HG03139 (cell line): Measurements from ENCODE around the gene SLC47A2.

Experiments used
- ATAC-seq: cut with Tn5 transposase; IDR thresholded peaks from one replicate; pipeline ENCODE4 v1.9.1; 2021; ENCODE audit not compliant: unreplicated experiment

Gene SLC47A2

DNA sequence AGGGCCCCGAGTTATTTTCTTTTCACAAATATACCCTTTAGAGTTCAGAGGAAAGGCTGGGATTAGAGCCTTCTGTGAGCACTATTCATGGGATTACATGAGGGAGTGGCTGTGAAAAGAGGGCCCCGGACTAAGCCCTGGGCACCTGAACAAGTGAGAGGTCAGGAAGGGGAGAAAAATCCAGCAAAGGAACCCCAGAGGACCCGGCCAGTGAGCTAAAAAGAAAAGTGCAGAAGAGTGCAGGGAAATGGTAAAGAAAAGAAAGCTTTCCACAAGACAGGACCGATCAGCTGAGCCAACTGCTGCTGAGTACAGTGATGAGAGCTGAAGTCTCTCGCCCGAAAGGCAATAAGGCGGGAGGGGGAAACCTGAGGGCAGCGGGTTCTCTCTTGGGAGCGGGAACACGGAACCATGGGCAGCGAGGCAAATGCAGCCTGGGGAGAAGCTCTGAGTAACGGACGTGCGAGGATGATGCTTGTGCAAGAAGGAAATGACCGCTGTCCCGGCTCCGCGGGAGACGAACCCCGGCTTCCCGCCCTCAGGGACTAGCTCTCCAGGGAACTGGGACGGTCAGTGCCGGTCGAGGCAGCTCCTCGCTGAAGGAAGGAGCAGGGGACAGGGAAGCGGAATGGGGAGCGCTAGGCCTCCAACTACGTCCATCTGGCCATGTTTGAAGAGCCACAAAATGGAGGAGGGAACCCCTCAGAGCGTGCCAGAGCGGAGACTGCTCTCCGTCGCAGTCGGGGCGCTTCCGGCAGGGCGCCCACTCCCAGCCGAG, 68.5 kb downstream of the SLC47A2 start:
- ATAC-seq: peak; percentile 25

DNA sequence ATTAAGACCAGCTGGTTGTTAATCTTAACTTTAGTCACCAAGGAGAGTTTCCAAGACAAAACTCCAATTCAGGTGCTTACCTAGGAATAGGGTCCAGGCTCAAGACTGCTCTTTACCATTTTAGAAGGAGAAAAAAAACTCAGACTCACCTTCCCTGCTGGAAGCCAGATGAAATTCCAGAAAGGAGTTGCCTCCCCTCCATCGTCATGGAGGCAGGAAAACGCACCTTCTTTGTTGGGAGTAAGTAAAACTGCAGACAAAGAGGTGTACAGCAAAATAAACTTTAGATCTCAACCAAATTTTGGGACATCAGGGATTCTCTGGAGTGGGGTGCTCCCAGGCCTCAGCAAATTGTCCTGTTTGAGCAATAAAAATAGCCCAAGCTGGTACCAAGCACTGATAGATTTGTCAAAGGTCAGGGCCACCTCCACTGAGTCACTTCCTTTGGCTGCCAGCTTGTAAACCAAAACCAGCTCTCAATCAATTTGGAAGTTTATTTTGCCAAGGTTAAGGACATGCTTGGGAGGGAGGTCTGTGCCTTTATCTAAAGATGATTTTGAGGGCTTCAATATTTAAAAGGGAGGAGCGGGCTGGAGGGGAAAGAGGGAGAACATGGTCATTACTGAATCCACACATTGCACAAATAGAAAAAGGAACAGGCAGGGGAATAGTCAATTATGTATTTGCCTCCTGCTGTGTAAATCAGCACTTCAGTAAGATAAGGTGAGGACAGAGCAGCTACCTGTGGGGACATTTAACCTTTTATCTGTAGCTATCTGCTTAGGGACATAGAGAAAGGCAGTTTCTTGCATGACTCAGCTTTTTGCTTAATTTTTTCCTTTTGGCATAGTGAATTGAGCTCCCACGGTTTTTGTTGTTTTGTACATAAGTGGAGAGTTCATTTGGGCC, 69.3 kb downstream of the SLC47A2 start:
- ATAC-seq: no peak

DNA sequence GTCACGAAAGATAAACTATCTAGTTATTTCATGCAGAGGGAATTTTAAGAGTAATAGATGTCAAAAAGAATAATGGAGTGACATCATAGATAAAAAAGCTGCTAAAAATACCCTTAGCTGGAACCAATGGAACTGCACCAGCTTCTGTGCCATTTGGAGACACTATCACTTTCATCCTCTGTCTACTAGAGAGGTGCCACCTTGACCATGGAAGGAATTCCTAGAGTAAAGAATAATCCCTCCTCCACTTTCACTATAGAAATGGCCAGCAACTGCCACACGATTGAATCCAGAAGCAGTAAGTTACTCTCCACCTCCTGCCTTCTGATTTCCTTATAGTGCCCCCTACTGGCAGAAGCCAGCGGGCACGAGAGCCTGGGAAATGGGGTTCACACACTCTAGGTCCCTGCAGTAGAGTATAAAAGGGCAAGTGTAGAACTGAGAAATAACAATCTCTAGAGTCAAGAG, 70.6 kb downstream of the SLC47A2 start:
- no peak for ATAC-seq

DNA sequence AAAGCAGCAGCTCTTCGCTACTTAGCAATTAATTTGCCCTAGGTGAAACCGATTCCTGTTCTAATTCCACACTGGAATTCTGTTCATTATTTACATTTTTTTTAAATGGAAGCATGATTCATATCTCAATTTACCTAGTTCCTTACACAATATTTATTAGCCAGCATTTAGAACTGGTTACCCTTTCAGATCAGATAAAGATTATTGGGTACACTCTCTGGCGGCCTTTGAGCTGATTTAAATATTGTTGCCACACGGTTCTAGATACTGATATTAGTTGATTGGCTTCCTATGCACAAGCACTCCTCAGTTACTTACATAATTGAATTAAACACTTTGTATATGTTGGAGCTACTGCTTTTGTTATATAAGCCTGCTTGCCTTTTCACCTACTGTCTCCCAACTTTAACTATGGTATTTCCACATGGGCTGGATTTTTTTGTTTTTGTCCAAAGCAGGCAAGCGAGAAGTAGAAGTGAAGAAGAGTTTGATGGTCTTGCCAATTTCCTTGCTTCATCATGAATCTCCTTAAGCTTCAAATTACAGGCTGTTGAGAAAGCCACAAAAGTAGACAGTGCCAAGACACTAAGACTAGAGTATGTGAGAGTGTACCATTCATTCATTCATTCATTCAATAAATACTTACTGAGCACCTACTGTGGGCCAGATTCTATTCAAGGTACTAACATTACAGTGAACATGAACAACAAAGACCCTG, 71.7 kb downstream of the SLC47A2 start:
- no peak for ATAC-seq

DNA sequence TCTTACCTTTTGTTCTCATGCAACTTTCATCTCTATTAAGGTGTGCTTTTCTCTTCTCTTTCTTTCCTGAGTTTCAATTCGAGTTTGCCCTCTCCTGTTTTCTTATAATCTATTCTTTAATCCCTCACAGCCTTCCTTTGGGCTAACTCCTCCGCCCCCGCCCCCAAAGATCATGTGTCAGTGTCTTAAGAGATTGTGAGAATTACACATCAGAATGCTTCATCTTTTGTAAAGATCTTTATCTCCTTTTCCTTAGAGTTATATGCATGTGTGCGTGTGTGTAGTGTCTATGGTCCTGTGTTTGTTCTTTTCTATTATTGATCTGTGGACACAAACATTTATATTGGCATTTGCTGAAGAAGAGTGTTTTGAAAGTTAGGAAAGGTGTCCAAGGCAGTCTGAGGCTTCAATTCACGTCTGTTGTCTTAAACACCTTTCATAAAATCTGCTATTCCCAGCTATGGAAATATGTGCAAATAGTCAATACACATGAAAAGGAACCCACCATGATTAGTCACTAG, 74.0 kb downstream of the SLC47A2 start:
- ATAC-seq: no peak

DNA sequence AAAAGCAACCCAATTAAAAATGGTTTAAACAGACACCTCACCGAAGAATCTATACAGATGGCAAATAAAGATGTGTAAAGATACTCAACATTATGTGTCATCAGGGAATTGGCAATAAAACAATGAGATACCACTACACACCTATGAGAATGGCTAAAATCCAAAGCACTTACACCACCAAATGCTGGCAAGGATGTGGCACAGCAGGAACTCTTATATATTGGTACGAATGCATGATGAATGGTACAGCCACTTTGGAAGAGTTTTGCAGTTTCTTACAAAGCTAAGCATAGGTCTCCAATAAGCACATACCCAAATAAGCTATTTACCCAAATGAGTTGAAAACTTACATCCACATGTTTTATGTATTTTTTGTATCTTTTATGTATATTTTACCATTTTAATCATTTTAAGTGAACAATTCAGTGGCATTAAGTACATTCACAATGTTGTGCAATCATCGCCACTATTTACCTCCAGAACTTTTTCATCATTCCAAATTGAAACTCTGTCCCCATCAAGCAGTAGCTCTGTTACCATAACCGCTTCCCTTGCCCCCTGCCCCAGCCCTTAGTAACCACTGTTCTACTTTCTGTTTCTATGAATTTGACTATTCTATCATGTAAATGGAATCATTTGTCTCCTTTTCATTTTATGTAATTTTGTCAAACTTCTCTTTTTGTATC, 74.6 kb downstream of the SLC47A2 start:
- no peak for ATAC-seq

DNA sequence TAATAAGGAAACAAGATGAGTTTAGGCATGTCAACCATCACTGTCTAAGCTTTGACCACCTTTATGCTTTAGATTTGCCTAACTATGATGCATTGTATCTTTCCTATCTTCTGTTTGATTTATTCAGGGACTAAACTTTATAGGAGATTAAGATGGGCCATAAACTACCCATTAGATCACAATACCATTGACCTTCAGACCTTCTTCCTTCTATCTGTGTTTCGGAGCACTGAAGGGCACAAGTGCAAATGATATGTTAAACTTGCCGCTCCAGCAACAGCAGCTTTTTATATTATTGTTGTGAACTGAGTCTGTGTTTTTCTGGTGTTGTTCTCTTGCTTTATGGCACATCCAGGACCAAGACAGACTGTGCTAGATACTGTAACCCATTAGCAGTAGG, 84.5 kb downstream of the SLC47A2 start:
- no peak for ATAC-seq

DNA sequence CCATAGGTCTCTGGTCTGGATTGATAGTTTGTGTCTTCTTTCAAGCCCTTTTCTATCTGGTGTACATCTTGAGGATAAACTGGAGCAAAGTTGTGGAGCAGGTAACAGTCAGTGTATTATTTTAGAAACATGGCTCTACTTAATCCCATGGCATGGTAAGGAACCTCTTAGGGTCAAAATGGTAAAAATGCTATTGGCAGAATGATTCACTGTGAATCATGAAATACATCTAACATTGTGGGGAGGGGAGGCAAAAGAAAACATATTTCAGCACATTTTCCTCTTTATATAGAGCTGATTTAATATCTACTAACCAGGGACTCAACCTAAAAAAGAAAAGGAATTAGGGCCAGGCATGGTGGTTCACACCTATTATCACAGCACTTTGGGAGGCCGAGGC, 85.7 kb downstream of the SLC47A2 start:
- ATAC-seq: no peak

DNA sequence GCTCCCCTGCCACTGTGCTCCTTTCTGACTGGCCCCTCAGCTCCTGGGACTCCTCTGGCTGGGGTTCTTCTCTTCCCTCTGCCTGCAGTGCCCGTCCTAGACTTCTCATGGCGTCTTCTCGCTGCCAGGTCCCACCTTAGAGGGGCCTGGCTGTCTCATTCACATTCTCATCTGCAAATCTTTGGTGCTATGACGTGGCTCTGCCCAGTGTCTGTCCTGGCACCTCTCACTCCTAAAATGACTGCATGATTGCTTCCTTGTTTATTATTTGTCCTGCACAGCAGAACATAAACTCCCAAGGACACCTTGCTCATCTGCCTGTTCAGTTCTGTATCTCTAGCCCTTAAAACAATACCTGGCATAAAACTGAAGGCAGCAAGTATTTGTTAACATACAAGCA, 86.3 kb downstream of the SLC47A2 start:
- ATAC-seq: no peak

DNA sequence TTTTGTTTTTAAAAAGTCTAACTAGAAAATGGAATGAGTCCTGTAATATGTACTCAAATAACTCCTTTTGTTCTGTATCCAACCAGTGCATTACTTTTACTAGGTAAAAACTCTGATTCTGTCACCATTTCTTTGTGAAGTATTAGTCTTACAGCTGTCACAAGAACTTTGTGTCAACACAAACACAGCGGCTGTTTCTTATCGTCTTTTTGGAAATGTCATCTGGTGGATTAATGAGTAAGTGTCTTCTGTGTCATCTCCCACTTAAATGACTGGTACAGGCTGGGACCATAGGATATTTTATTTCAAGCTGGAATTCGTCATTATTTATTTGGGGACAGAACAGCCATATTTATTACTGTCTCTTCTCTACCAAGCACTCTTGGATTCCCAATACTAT, 86.9 kb downstream of the SLC47A2 start:
- no peak for ATAC-seq
